A549 (cell line): ENCODE data around the gene FCRL6.

Experiments
- CHD2 ChIP-seq: fragments of 150-350 bp; IDR thresholded peaks from 2 replicates; pipeline ENCODE4 v1.6.1; 2014; ENCODE audit warnings: low read length; ENCODE audit not compliant: partially characterized antibody
- CTCF ChIP-seq: fragments of >200 bp; sonication (Bioruptor Twin); formaldehyde crosslinking; IDR thresholded peaks from 3 replicates; pipeline ENCODE4 v1.5.1; 2016
- FOSL2 ChIP-seq, 2 experiments: fragments of 450-650 bp in 1 of 2; fragments of >200 bp in 1 of 2; sonication (Bioruptor Twin) in 1 of 2; formaldehyde crosslinking; IDR thresholded peaks; 2 replicates each; pipeline versions ENCODE4 v1.5.0 to v1.6.1; 2016 to 2020; ENCODE audit warnings: mild to moderate bottlenecking in 1 of 2, moderate library complexity in 1 of 2
- HEYL ChIP-seq: fragments of 250-450 bp; sonication (Bioruptor Pico); IDR thresholded peaks from 2 replicates; pipeline ENCODE4 v1.8.0; 2021; ENCODE audit warnings: mild to moderate bottlenecking, moderate library complexity
- NPAS2 ChIP-seq: fragments of 250-450 bp; sonication (Bioruptor Pico); IDR thresholded peaks from 2 replicates; pipeline ENCODE4 v1.8.0; 2022; ENCODE audit warnings: mild to moderate bottlenecking, moderate library complexity, borderline replicate concordance
- POLR2A ChIP-seq: IDR thresholded peaks from 2 replicates; pipeline ENCODE4 v1.6.1; 2012; ENCODE audit warnings: mild to moderate bottlenecking, low read length
- RAD21 ChIP-seq, 2 experiments: fragments of >200 bp in 1 of 2; sonication (Bioruptor Twin) in 1 of 2; formaldehyde crosslinking in 1 of 2; IDR thresholded peaks in 1 of 2; conservative IDR thresholded peaks in 1 of 2; 2 replicates in 1 of 2; 3 replicates in 1 of 2; pipeline ENCODE4 v1.6.1; 2012 to 2018; ENCODE audit warnings: inconsistent platforms in 1 of 2
- REST ChIP-seq: fragments of 200-600 bp; sonication (generic); IDR thresholded peaks from 2 replicates; pipeline ENCODE4 v1.6.1; 2016; ENCODE audit warnings: antibody characterized with exemption, mild to moderate bottlenecking, moderate library complexity
- RFX5 ChIP-seq: fragments of 450-650 bp; IDR thresholded peaks from 2 replicates; pipeline ENCODE4 v1.7.1; 2014; ENCODE audit warnings: antibody characterized with exemption, mild to moderate bottlenecking, moderate library complexity
- TFCP2L1 ChIP-seq: fragments of 250-450 bp; sonication (Bioruptor Pico); IDR thresholded peaks from 2 replicates; pipeline ENCODE4 v1.5.0; 2021; ENCODE audit warnings: mild to moderate bottlenecking
- ZC3H11A ChIP-seq: fragments of 450-650 bp; IDR thresholded peaks from 2 replicates; pipeline ENCODE4 v1.6.1; 2014; ENCODE audit warnings: antibody characterized with exemption, mild to moderate bottlenecking
- ZFP36 ChIP-seq: fragments of 450-650 bp; IDR thresholded peaks from 2 replicates; pipeline ENCODE4 v1.6.1; 2014; ENCODE audit warnings: borderline replicate concordance; ENCODE audit not compliant: partially characterized antibody

GRCh38 chr1:159841749-159842148 is 39.6 kb downstream of the FCRL6 start:
- TF ChIP-seq CTCF (no peak), POLR2A (no peak), ZFP36 (no peak), RFX5 (no peak), HEYL (no peak), ZC3H11A (no peak), TFCP2L1 (CRISPR knock-in tag) (no peak), REST (no peak), RAD21 (conservative IDR thresholded peaks at IDR 0.05 in 1 of 2, IDR thresholded peaks at IDR 0.05 in 1 of 2) (no peak), FOSL2 (IDR thresholded peaks at IDR 0.05) (no peak), FOSL2 (CRISPR knock-in tag; IDR thresholded peaks at IDR 0.05) (no peak), CHD2 (no peak), NPAS2 (CRISPR knock-in tag) (no peak)
